HG02759 (cell line): ENCODE results near the gene BACE2.

Source experiments
- ATAC-seq: cut with Tn5 transposase; IDR thresholded peaks from one replicate; pipeline ENCODE4 v1.9.1; 2021; ENCODE audit warnings: mild to moderate bottlenecking, moderate library complexity; ENCODE audit not compliant: unreplicated experiment

The BACE2 gene

DNA sequence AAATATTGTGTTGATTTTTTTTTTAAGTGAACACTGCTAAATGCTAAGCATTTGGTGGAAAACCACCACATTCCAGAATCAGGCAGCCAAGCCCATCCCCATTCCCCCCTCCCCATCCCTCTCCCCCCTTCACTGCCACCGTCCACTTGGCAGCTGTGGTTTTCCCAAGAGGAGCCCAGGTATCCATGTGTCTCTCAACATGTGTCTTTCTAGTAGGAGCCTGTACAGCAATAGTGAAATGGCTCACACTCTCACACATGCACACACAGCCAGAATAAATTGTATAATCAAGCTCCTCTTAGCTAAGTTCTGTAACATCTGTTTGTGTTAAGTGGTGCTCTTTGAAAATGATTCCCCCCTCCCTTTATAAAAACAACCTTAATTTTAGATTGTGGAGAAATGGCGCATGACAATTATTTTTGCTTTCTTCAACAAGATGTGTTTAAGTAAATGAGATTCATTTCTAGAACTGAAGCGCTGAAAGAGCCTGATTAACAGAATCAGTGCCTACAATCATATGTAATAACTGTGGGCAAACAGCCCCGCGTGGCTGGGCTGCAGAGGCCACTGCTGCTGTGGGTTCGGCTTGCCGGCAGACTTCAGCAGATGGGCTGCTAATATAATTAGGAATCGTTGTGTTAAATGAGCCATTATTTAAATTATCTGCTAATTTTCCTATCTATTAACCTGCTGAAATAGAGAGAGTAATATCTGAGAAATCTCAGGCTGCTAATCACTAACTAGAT is 43.3 kb downstream of the BACE2 start:
- ATAC-seq: no peak

- no peak for ATAC-seq
Measured at GRCh38 chr21:41213021-41213420, 45.1 kb downstream of the BACE2 start.

GRCh38 chr21:41215856-41216408 is 48.0 kb downstream of the BACE2 start:
- no peak for ATAC-seq

DNA sequence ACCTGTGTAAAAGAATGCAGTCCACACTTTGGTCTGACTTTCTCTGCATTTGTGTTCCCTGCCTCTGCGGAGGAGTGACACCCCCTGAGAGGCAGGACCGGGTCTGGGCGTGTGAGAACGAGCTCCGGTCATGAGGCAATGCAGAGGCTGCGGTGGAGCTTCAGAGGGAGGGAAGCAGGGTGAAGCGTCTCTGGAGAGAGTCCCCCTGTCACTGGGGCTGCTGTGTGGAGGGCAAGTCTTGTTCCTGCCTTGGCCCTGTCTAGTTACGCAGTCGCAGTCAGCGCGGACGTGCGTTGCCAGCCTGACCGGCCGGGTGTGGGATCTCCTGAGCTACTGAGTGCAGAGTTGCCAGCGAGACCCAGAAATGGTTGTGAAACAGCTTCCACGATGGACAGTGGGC is 48.5 kb downstream of the BACE2 start:
- ATAC-seq: no peak

- ATAC-seq: no peak
Measured at GRCh38 chr21:41217671-41218385, 49.9 kb downstream of the BACE2 start.

DNA sequence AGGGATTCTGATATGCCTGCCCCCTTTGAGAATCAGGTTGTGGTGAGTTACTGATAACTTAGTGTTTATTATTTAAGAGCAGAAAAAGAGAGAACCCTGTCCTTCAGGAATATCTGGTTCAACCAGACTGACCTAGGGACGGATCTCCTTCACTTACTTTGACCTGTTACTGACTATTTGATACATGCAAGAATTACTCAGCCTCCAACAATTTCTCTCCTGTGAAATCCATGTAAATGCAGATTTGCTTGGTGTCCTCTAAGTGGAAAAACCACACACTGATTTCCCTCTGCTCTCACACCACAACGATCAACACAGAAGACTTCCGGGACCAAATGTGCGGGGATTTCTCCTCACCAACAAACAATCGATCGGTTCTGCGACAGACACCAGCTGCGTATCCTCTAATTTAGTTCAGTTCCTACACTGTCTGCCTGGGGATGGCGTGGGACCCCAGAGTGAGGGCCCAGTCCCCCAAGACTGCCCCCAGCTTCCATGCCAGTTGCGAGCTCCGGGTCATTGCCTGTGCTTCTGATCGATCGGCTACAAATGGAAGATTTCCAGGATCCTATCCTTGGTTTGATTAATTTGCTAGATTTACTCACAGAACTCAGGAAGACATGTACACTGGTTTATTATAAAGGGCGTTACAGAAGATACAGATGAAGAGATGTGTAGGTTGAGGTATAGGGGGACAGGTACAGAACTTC is 51.7 kb downstream of the BACE2 start:
- no peak for ATAC-seq

GRCh38 chr21:41220208-41220733 is 52.3 kb downstream of the BACE2 start:
- no peak for ATAC-seq

DNA sequence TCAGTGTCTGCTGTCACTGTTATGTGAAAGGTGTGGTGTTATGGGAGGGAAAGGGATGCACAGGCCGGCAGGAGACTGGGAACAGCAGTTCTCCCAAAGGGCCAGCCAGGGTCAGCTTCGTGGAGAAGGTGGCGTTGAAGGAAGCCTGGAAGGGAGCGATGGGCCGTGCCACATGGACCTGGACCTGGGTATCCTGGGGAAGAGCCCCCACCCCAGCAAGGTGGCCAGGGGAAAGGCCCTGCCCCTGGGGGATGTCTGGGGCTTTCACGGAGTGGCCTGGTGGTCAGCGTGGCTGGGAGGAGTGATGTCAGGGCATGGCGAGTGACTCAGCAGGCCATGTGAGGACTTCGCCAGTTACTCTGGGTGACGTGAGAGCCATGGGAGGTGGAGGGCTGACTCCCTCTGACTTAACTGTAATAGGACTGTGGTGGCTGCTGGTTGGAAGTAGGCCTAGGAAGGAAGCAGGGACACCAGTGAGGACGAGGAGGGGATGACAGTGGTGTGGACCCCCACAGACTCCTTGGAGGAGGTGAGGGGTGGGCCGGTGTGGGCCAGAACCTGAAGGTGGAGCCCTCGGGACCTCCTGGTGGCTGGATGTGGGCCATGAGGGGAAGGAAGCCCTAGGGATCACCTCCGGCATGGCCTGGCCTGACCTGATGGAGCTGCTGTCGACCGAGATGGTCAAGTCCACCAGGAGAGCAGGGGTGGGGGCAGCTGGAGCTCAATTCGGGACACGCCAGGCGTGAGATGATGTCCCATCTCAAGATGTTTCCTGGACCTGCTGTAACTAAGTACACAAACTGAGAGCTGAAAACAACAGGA is 54.5 kb downstream of the BACE2 start:
- no peak for ATAC-seq

GRCh38 chr21:41226853-41227252 is 58.9 kb downstream of the BACE2 start:
- ATAC-seq: no peak

- ATAC-seq: no peak
Measured at GRCh38 chr21:41227357-41228005, 59.5 kb downstream of the BACE2 start.

- no peak for ATAC-seq
Measured at GRCh38 chr21:41228006-41228370, 60.0 kb downstream of the BACE2 start.

- no peak for ATAC-seq
Measured at GRCh38 chr21:41228492-41228891, 60.5 kb downstream of the BACE2 start.

- ATAC-seq: no peak
Measured at GRCh38 chr21:41228958-41229357, 61.0 kb downstream of the BACE2 start.

GRCh38 chr21:41229509-41230248 is 61.7 kb downstream of the BACE2 start:
- ATAC-seq: peak; percentile 42

- no peak for ATAC-seq
Measured at GRCh38 chr21:41230497-41230896, 62.5 kb downstream of the BACE2 start.

DNA sequence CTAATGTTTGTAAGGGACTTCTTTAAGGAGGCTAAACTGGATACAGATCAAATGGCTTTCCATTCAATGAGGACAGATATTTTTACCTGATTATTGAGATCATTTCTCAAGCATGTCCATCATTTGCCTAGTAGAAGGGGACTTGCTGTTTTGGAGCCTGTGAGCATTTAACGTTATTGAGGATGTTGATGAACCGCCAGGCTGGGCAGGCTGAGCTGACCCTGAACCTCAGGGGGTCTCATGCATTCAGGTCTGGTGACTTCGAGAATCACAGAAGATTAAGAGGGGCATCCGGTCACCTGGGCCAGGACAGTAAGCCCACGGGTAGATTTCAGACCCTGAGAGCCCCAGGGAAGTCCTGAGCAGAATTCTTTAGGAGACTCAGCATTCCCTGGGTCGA is 63.1 kb downstream of the BACE2 start:
- ATAC-seq: no peak

DNA sequence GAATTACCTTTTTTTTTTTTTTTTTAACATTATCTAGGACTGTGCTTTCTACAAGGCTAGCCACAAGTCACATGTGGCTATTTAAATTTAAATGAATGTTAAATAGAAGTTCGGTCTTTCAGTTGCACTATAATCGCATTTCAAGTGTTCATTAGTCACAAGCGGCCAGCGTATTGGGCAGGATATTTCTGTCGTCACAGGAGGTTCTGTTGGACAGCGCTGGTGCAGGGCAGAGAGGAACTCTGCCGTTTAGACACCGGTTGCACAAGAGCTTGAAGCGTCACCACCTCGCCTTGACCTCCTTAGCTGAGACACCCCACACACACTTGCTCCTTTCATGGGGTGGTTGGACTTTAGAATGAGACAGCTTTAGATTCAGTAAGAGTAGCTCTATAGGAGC is 64.1 kb downstream of the BACE2 start:
- no peak for ATAC-seq

DNA sequence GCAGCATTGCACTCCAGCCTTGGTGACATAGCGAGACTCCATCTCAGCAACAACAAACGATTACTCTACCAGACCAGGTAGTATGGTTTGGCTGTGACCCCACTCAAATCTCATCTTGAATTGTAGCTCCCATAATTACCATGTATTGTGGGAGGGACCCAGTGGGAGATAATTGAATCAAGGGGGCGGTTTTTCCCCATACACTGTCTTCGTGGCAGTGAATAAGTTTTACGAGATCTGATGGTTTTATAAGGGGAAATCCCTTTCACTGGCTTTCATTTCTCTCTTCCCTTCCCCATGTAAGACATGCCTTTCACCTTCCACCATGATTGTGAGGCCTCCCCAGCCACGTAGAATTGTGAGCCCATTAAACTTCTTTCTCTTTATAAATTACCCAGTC is 66.0 kb downstream of the BACE2 start:
- ATAC-seq: no peak

GRCh38 chr21:41234569-41234968 is 66.6 kb downstream of the BACE2 start:
- ATAC-seq: no peak
